CD4-positive, alpha-beta memory T cell (primary cell): Measurements from ENCODE around the gene MAP1LC3A. TPM values are rescaled to one million over a fixed set of nuclear protein-coding genes. Genes with fewer than 3 reads are reported as not detected.

Experiments
- CTCF ChIA-PET: fragments of 350-600 bp; sonication (Branson Sonifier 250); formaldehyde crosslinking; loops from one replicate; lab custom pipeline; 2021; ENCODE audit warnings: inconsistent platforms; ENCODE audit not compliant: partially characterized antibody; lab: Charles Lee
- POLR2A ChIA-PET: fragments of 350-600 bp; sonication (Branson Sonifier 250); formaldehyde crosslinking; loops from one replicate; lab custom pipeline; 2021; ENCODE audit not compliant: partially characterized antibody; lab: Charles Lee
- DNase-seq, 5 donors: peaks; one replicate each; pipeline versions ENCODE4 v3.0.0 to v3.0.0-alpha.2; 2020 to 2022; ENCODE audit warnings: mixed read lengths in 1 of 5
- H3K27ac ChIP-seq: one replicate; pipeline ENCODE4 v1.7.0; 2013; ENCODE audit warnings: low read depth, low read length
- H3K27me3 ChIP-seq: 2 replicates; pipeline ENCODE4 v1.7.0; 2013; ENCODE audit warnings: mild to moderate bottlenecking, low read length, moderate library complexity; ENCODE audit not compliant: insufficient read depth
- H3K36me3 ChIP-seq: 2 replicates; pipeline ENCODE4 v1.7.0; 2013; ENCODE audit warnings: mild to moderate bottlenecking, low read length, moderate library complexity; ENCODE audit not compliant: insufficient read depth
- H3K4me1 ChIP-seq: 2 replicates; pipeline ENCODE4 v1.7.0; 2013; ENCODE audit warnings: mild to moderate bottlenecking, low read length, moderate library complexity; ENCODE audit not compliant: insufficient read depth
- H3K4me3 ChIP-seq, 2 donors: one replicate each; pipeline ENCODE4 v1.7.0; 2013; ENCODE audit warnings: low read length in 2 of 2, mild to moderate bottlenecking in 1 of 2
- H3K9me3 ChIP-seq, 2 donors: one replicate each; pipeline ENCODE4 v1.7.0; 2013; ENCODE audit warnings: low read length in 2 of 2, control low read depth in 1 of 2; ENCODE audit not compliant: control insufficient read depth in 1 of 2
- H3K27ac Mint-ChIP-seq, 7 donors: one replicate each; pipeline ENCODE4 v1.8.0; 2020 to 2021; ENCODE audit warnings: mixed read lengths in 7 of 7, mild to moderate bottlenecking in 6 of 7, inconsistent platforms in 3 of 7, moderate library complexity in 3 of 7
- H3K27me3 Mint-ChIP-seq, 2 donors: one replicate each; pipeline ENCODE4 v1.8.0; 2020 to 2021; ENCODE audit warnings: mixed read lengths in 2 of 2
- H3K36me3 Mint-ChIP-seq, 2 donors: one replicate each; pipeline ENCODE4 v1.8.0; 2020 to 2021; ENCODE audit warnings: mixed read lengths in 2 of 2, inconsistent platforms in 1 of 2, mild to moderate bottlenecking in 1 of 2
- H3K4me1 Mint-ChIP-seq, 4 donors: one replicate each; pipeline ENCODE4 v1.8.0; 2020 to 2021; ENCODE audit warnings: mixed read lengths in 4 of 4, mild to moderate bottlenecking in 1 of 4
- H3K4me3 Mint-ChIP-seq, 8 donors: one replicate each; pipeline ENCODE4 v1.8.0; 2020 to 2021; ENCODE audit warnings: mixed read lengths in 8 of 8, mild to moderate bottlenecking in 7 of 8, moderate library complexity in 6 of 8, inconsistent platforms in 3 of 8
- H3K9me3 Mint-ChIP-seq, 8 donors: one replicate each; pipeline ENCODE4 v1.8.0; 2020 to 2021; ENCODE audit warnings: mixed read lengths in 8 of 8, mild to moderate bottlenecking in 5 of 8, inconsistent platforms in 3 of 8, moderate library complexity in 1 of 8
- intact Hi-C: fragments of 100-400 bp; cut with micrococcal nuclease; formaldehyde crosslinking; loops from one replicate; pipeline ENCODE4 v1.15.1; 2023
- polyA plus RNA-seq, 2 donors: library from polyadenylated mRNA; unstranded; fragments of 300-500 nt; fragmentation: Illumina TruSeq; gene quantifications; one replicate each; pipeline ENCODE4 v1.2.3, GENCODE V29; 2021
- total RNA-seq, 2 experiments: library from RNA; stranded (reverse); gene quantifications; one replicate each; pipeline ENCODE4 v1.2.3, GENCODE V29; 2021

MAP1LC3A gene
- total and polyA plus RNA-seq, 4 experiments from 2014 or later, result 2.1 to 7.9 (median 3.2) TPM

- Mint-ChIP-seq H3K27me3 (no peaks in the 10 kb centered on the region), H3K4me1 (peaks cover 5 to 10% (median 7%) of the 10 kb centered on the region in 4 donors), H3K4me3 (no peak overlapping the region), H3K9me3 (no peaks in the 10 kb centered on the region), H3K27ac (no peak overlapping the region), H3K36me3 (peaks cover 29 to 36% of the 10 kb centered on the region in 2 donors)
- intact Hi-C loops, result no loop called here
- Histone ChIP-seq H3K4me3 (no peak overlapping the region), H3K4me1 (no peaks in the 10 kb centered on the region), H3K27me3 (no peaks in the 10 kb centered on the region), H3K27ac (no peak overlapping the region), H3K36me3 (peaks cover 29% of the 10 kb centered on the region), H3K9me3 (no peaks in the 10 kb centered on the region)
- POLR2A ChIA-PET, result no interaction called here
- CTCF ChIA-PET, result no interaction called here
- DNase-seq, result no peak
These were observed 13.2 kb downstream of the MAP1LC3A start for GRCh38 chr20:34571753-34572152.

- Mint-ChIP-seq H3K27ac (peak overlapping the region in 3 of 7 donors; percentile 29 to 66 (median 62)), H3K9me3 (no peaks in the 10 kb centered on the region), H3K27me3 (no peaks in the 10 kb centered on the region), H3K4me3 (peak overlapping the region in 1 of 8 donors; percentile 8), H3K4me1 (peaks cover 5 to 13% (median 8%) of the 10 kb centered on the region in 4 donors), H3K36me3 (peaks cover 35 to 39% of the 10 kb centered on the region in 2 donors)
- POLR2A ChIA-PET, result interaction anchor here (1.2 to 1.5 kb wide), 2 partner anchors 12 to 16 kb away, joined by 4 to 6 read pairs; partner anchors contain the start of gene MAP1LC3A
- DNase-seq, result no peak
- no peaks in the 10 kb centered on the region for H3K27me3 ChIP-seq
- H3K27ac ChIP-seq, result no peak overlapping the region
- CTCF ChIA-PET, result interaction anchor here (1.3 to 1.4 kb wide), 2 partner anchors 11 to 196 kb away, joined by 4 to 6 read pairs; no protein-coding TSS in a partner anchor
- H3K36me3 ChIP-seq, result peaks cover 20% of the 10 kb centered on the region
- no peak overlapping the region for H3K4me3 ChIP-seq
- no peaks in the 10 kb centered on the region for H3K4me1 ChIP-seq
- no peaks in the 10 kb centered on the region for H3K9me3 ChIP-seq
- intact Hi-C loops, result no loop called here
These were observed 15.2 kb downstream of the MAP1LC3A start for GRCh38 chr20:34573541-34574300.

GRCh38 chr20:34574426-34574825 lies 15.9 kb downstream of the MAP1LC3A start:
- H3K36me3 Mint-ChIP-seq, result peaks cover 35 to 39% of the 10 kb centered on the region in 2 donors
- POLR2A ChIA-PET, result interaction anchor here (1.5 kb wide), 1 partner anchor 16 kb away, joined by 6 read pairs; the partner anchor contains the start of gene MAP1LC3A

GRCh38 chr20:34574861-34575260 lies 16.3 kb downstream of the MAP1LC3A start:
- no peak overlapping the region for H3K27ac ChIP-seq
- no peak overlapping the region for H3K4me3 ChIP-seq
- no peaks in the 10 kb centered on the region for H3K9me3 Mint-ChIP-seq
- H3K27ac Mint-ChIP-seq, result no peak overlapping the region
- peaks cover 34 to 39% of the 10 kb centered on the region in 2 donors for H3K36me3 Mint-ChIP-seq
- H3K27me3 Mint-ChIP-seq, result no peaks in the 10 kb centered on the region
- no peaks in the 10 kb centered on the region for H3K9me3 ChIP-seq
- H3K36me3 ChIP-seq, result peaks cover 15% of the 10 kb centered on the region
- H3K4me1 Mint-ChIP-seq, result peaks cover 5 to 18% (median 13%) of the 10 kb centered on the region in 4 donors
- ChIA-PET CTCF (interaction anchor here (1.1 to 1.3 kb wide), 2 partner anchors 13 to 194 kb away, joined by 4 read pairs; no protein-coding TSS in a partner anchor), POLR2A (no interaction called here)
- intact Hi-C loops, result no loop called here
- H3K27me3 ChIP-seq, result no peaks in the 10 kb centered on the region
- no peak for DNase-seq
- H3K4me1 ChIP-seq, result peaks cover 9% of the 10 kb centered on the region
- no peak overlapping the region for H3K4me3 Mint-ChIP-seq

More at GRCh38 chr20:34574426-34574825, 15.9 kb downstream of the MAP1LC3A start:
- no peaks in the 10 kb centered on the region for H3K9me3 Mint-ChIP-seq
- peaks cover 5% of the 10 kb centered on the region for H3K4me1 ChIP-seq
- H3K27me3 ChIP-seq, result no peaks in the 10 kb centered on the region
- H3K9me3 ChIP-seq, result no peaks in the 10 kb centered on the region
- CTCF ChIA-PET, result interaction anchor here (1.3 kb wide), 1 partner anchor 195 kb away, joined by 4 read pairs; no protein-coding TSS in a partner anchor
- no peak for DNase-seq
- H3K36me3 ChIP-seq, result peaks cover 19% of the 10 kb centered on the region
- intact Hi-C loops, result no loop called here
- no peaks in the 10 kb centered on the region for H3K27me3 Mint-ChIP-seq
- no peak overlapping the region for H3K4me3 Mint-ChIP-seq
- no peak overlapping the region for H3K27ac ChIP-seq
- H3K4me1 Mint-ChIP-seq, result peaks cover 5 to 14% (median 8%) of the 10 kb centered on the region in 4 donors
- H3K4me3 ChIP-seq, result no peak overlapping the region
- H3K27ac Mint-ChIP-seq, result no peak overlapping the region

DNA sequence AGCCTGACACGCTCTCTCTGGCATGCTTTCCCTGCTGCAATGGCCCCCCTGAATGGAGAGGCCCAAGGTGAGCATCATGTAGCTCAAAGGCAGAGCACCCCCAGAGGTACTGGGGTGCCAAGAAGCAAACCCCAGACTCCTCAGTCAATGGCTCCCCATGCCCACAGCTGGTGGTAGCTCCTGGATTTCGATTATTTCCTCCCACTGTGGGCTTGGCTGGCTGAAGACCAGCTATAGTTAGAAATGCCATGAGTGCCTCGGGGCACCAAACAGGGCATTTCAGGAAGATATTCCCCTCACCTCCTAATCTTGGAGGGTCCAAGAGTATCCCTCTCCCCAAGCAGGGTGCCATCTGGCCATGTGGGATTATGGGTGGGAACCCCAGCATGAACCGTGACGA lies 16.8 kb downstream of the MAP1LC3A start:
- Histone ChIP-seq H3K27me3 (no peaks in the 10 kb centered on the region), H3K27ac (no peak overlapping the region), H3K36me3 (peaks cover 12% of the 10 kb centered on the region), H3K9me3 (no peaks in the 10 kb centered on the region), H3K4me3 (no peak overlapping the region), H3K4me1 (peaks cover 13% of the 10 kb centered on the region)
- H3K27ac Mint-ChIP-seq, result peak overlapping the region in 1 of 7 donors; percentile 79
- CTCF ChIA-PET, result interaction anchor here (1.1 kb wide), 1 partner anchor 13 kb away, joined by 4 read pairs; no protein-coding TSS in a partner anchor
- no peak overlapping the region for H3K4me3 Mint-ChIP-seq
- DNase-seq, result no peak
- POLR2A ChIA-PET, result no interaction called here
- peaks cover 7 to 22% (median 17%) of the 10 kb centered on the region in 4 donors for H3K4me1 Mint-ChIP-seq
- H3K27me3 Mint-ChIP-seq, result no peaks in the 10 kb centered on the region
- peaks cover 33 to 41% of the 10 kb centered on the region in 2 donors for H3K36me3 Mint-ChIP-seq
- no peaks in the 10 kb centered on the region for H3K9me3 Mint-ChIP-seq
- intact Hi-C loops, result no loop called here

DNA sequence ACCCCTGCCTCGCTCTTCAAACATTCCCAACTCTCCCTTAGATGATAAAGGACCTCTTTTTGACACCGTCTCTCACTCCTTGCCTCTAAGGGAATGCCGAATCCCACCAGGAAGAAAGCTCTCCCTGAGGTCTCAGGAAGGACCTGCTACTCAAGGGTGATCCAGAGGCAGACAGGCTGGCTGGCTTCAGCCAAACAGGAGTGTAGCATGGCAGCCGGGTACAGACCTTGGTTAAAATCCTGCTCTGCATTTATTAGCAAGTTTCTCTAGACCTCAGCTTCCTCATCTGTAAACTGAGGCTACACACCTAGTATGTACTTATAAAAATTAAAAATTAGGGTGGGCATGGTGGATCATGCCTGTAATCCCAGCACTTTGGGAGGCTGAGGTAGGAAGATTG lies 17.2 kb downstream of the MAP1LC3A start:
- no peak overlapping the region for H3K4me3 Mint-ChIP-seq
- Histone ChIP-seq H3K27ac (no peak overlapping the region), H3K4me1 (peaks cover 18% of the 10 kb centered on the region), H3K9me3 (no peaks in the 10 kb centered on the region), H3K4me3 (no peak overlapping the region), H3K27me3 (no peaks in the 10 kb centered on the region), H3K36me3 (peaks cover 12% of the 10 kb centered on the region)
- ChIA-PET POLR2A (no interaction called here), CTCF (interaction anchor here (1.1 kb wide), 1 partner anchor 14 kb away, joined by 4 read pairs; no protein-coding TSS in a partner anchor)
- DNase-seq, result no peak
- H3K36me3 Mint-ChIP-seq, result peaks cover 36 to 45% of the 10 kb centered on the region in 2 donors
- no peaks in the 10 kb centered on the region for H3K9me3 Mint-ChIP-seq
- H3K4me1 Mint-ChIP-seq, result peaks cover 12 to 26% (median 21%) of the 10 kb centered on the region in 4 donors
- peak overlapping the region in 2 of 7 donors; percentile 67 to 79 for H3K27ac Mint-ChIP-seq
- no peaks in the 10 kb centered on the region for H3K27me3 Mint-ChIP-seq
- intact Hi-C loops, result no loop called here

DNA sequence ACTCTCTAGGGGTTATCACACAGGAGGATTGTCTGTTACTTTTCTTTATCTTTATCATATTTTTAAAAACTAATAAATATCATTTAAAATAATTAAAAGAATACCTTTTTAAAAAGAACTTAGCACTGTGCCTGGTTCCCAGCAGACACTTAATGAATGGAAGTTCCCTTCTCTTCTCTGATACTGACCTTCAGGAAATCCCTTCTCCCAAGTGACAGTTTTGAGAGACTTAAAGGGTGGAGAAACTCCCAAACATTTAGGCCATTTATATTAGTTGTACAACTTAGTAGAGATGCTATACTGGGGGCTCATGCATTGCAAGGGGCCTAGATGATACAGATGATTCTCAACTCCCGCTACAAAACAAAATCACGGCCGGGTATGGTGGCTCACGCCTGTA lies 18.5 kb downstream of the MAP1LC3A start:
- peak overlapping the region in 1 of 7 donors; percentile 23 for H3K27ac Mint-ChIP-seq
- CTCF ChIA-PET, result no interaction called here
- H3K4me3 Mint-ChIP-seq, result no peak overlapping the region
- POLR2A ChIA-PET, result no interaction called here
- H3K27me3 ChIP-seq, result no peaks in the 10 kb centered on the region
- no peaks in the 10 kb centered on the region for H3K9me3 Mint-ChIP-seq
- peaks cover 31% of the 10 kb centered on the region for H3K4me1 ChIP-seq
- intact Hi-C loops, result no loop called here
- no peaks in the 10 kb centered on the region for H3K9me3 ChIP-seq
- H3K36me3 Mint-ChIP-seq, result peaks cover 36 to 42% of the 10 kb centered on the region in 2 donors
- peaks cover 11 to 31% (median 25%) of the 10 kb centered on the region in 4 donors for H3K4me1 Mint-ChIP-seq
- no peak overlapping the region for H3K4me3 ChIP-seq
- peaks cover 12% of the 10 kb centered on the region for H3K36me3 ChIP-seq
- no peaks in the 10 kb centered on the region for H3K27me3 Mint-ChIP-seq
- no peak for DNase-seq
- H3K27ac ChIP-seq, result no peak overlapping the region
